ENCODE data around the gene MSGN1.

Gene MSGN1

DNA sequence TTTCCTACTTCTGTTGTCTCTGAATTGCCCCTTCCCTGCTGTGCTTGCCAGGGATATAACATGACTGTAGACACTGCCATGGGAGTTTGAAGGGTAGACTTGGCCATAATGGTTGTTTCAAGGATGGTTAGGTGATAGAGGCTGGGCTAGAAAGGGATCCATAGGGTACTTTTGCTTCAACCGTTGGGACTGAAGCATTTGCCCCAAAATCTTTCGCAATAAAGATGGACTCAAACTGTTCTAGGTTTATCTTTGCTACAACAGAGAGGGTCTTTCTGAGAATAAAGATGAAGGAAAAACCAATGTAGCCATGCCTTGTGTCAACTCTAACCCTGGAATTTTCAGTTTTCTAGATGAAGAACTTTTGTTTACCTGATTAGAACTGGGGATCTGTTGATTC lies 27.2 kb downstream of the MSGN1 start:
- no peaks in the 10 kb centered on the region for H3K4me1 Mint-ChIP-seq

GRCh38 chr2:17845806-17846205 lies 29.5 kb downstream of the MSGN1 start:
- Mint-ChIP-seq H3K36me3 (ENCODE audit: low read depth) (no peaks in the 10 kb centered on the region), H3K4me1 (peaks cover 15% of the 10 kb centered on the region), H3K27ac (no peak overlapping the region), H3K9me3 (no peaks in the 10 kb centered on the region), H3K4me3 (no peak overlapping the region), H3K27me3 (ENCODE audit: low read depth, poor library complexity) (peaks cover 8% of the 10 kb centered on the region)
- no peak for DNase-seq
- TF ChIP-seq CTCF (IDR thresholded peaks at IDR 0.05): no peak

More for the DNA sequence above, 27.2 kb downstream of the MSGN1 start:
- DNase-seq: no peak
- Mint-ChIP-seq H3K9me3 (no peaks in the 10 kb centered on the region), H3K36me3 (ENCODE audit: low read depth) (no peaks in the 10 kb centered on the region), H3K27ac (no peak overlapping the region), H3K27me3 (ENCODE audit: low read depth, poor library complexity) (peaks cover 11% of the 10 kb centered on the region), H3K4me3 (no peak overlapping the region)
- no peak for TF ChIP-seq CTCF (IDR thresholded peaks at IDR 0.05)

DNA sequence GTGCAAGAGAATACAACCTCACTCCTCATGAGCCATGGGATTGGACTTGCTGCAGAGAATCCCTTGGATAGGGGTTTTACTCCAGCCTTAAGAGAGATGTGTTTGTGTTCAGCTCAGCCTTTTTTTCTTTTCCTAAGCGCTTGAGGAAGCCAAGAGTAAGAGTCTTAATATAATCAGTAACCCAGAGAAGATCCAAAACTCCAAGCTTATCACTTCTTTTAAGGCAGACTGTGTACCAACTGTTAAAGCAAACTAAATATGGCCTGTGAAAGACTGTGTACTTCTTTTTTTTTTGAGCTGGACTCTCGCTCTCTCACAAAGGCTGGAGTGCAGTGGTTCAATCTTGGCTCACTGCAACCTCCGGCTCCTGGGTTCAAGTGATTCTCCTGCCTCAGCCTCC lies 30.4 kb downstream of the MSGN1 start:
- no peaks in the 10 kb centered on the region for H3K36me3 Mint-ChIP-seq (ENCODE audit: low read depth)
- no peaks in the 10 kb centered on the region for H3K9me3 Mint-ChIP-seq
- no peak for DNase-seq
- no peak overlapping the region for H3K4me3 Mint-ChIP-seq
- H3K27ac Mint-ChIP-seq: no peak overlapping the region
- H3K4me1 Mint-ChIP-seq: peaks cover 19% of the 10 kb centered on the region
- TF ChIP-seq CTCF (IDR thresholded peaks at IDR 0.05): no peak
- peaks cover 7% of the 10 kb centered on the region for H3K27me3 Mint-ChIP-seq (ENCODE audit: low read depth, poor library complexity)

- Mint-ChIP-seq H3K36me3 (ENCODE audit: low read depth) (no peaks in the 10 kb centered on the region), H3K9me3 (no peaks in the 10 kb centered on the region), H3K4me1 (peaks cover 21% of the 10 kb centered on the region), H3K27ac (no peak overlapping the region), H3K4me3 (no peak overlapping the region), H3K27me3 (ENCODE audit: low read depth, poor library complexity) (peaks cover 7% of the 10 kb centered on the region)
- DNase-seq: no peak
- no peak for TF ChIP-seq CTCF (IDR thresholded peaks at IDR 0.05)
These were observed 31.0 kb downstream of the MSGN1 start for GRCh38 chr2:17847236-17847635.

GRCh38 chr2:17849275-17849674 lies 33.0 kb downstream of the MSGN1 start:
- no peak for DNase-seq
- Mint-ChIP-seq H3K27ac (no peak overlapping the region), H3K27me3 (ENCODE audit: low read depth, poor library complexity) (peaks cover 5% of the 10 kb centered on the region), H3K36me3 (ENCODE audit: low read depth) (no peaks in the 10 kb centered on the region), H3K9me3 (no peaks in the 10 kb centered on the region), H3K4me1 (peaks cover 21% of the 10 kb centered on the region), H3K4me3 (no peak overlapping the region)
- TF ChIP-seq CTCF (IDR thresholded peaks at IDR 0.05): no peak

DNA sequence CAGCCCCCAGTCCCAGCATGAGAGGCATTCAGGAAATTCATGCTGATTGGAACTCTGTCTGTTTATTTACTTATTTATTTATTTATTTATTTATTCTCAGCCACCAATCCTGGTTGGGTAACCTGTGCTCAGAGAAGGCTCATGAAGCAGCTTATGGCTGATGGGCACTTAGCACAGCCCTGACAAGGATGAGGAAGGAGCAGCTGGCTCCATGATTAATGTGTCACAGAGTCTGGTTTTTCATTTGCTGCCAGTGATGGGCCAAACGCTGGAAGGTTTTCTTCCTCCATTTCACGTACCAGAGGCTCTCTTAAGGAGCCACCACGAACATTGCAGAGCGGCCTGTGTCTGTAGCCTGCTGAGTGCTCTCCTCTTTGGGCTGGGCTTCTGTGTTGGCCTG lies 33.9 kb downstream of the MSGN1 start:
- Mint-ChIP-seq H3K9me3 (no peaks in the 10 kb centered on the region), H3K27ac (no peak overlapping the region), H3K4me1 (peaks cover 21% of the 10 kb centered on the region), H3K36me3 (ENCODE audit: low read depth) (no peaks in the 10 kb centered on the region), H3K27me3 (ENCODE audit: low read depth, poor library complexity) (peaks cover 5% of the 10 kb centered on the region), H3K4me3 (no peak overlapping the region)
- no peak for DNase-seq
- TF ChIP-seq CTCF (IDR thresholded peaks at IDR 0.05): no peak

All from nephron progenitor cell (in vitro differentiated cells).